Bronchial epithelial cell (primary cell): ENCODE results near the gene BMP6. TPM values are rescaled to one million over a fixed set of nuclear protein-coding genes. Genes with fewer than 3 reads are reported as not detected.

ENCODE experiments used
- DNase-seq: peaks from one replicate; pipeline ENCODE4 v3.0.0-alpha.2; 2010; ENCODE audit warnings: low read depth
- FAIRE-seq: peaks from 2 replicates; lab custom pipeline; 2011; peaks lifted over from hg19 to GRCh38; lab: Jason Lieb, UNC
- H3K27me3 ChIP-seq: 2 replicates; pipeline ENCODE4 v1.5.1; 2011; ENCODE audit warnings: low read length; ENCODE audit not compliant: control insufficient read depth, insufficient read depth
- H3K36me3 ChIP-seq: 2 replicates; pipeline ENCODE4 v1.5.1; 2011; ENCODE audit warnings: low read length; ENCODE audit not compliant: control insufficient read depth, insufficient read depth
- H3K4me3 ChIP-seq: 2 replicates; pipeline ENCODE4 v1.5.1; 2011; ENCODE audit warnings: mild to moderate bottlenecking, low read depth, low read length, control low read depth
- total RNA-seq: library from RNA; depleted of rRNA; stranded (reverse); fragments of >200 nt; gene quantifications from 2 replicates; pipeline ENCODE4 v1.2.1, GENCODE V29; 2014
- TF ChIP-seq, protein P1 (sequence below): IDR thresholded peaks from 2 replicates; pipeline ENCODE4 v1.5.1; 2011; ENCODE audit warnings: mild to moderate bottlenecking, moderate library complexity, low read length, control low read depth, inconsistent platforms; ENCODE audit not compliant: insufficient read depth, severe bottlenecking

BMP6 gene
- total RNA-seq, 1 donor from 2014 or later, result 2.6 TPM

DNA sequence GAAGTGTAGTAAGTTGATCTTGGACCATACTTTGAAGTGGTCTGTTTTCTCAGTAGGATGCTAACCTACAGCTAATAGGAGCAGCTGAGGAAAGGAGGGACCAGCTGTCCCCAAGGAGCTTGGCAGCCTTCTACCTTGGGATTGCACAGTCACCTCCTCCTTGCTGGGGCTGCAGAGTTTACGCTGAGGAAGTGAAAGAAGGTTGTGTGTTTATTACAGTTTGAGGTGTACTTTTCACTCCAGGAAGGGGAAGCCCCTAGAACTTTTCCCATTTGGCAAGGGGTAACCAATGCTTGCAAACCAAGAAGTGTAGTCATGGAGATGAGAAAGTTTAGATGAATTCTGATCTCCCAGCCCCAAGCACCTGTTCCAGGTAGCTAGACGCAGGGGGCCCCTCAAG lies 58.8 kb downstream of the BMP6 start:
- Histone ChIP-seq H3K4me3 (no peak overlapping the region), H3K27me3 (peaks cover 1% of the 10 kb centered on the region), H3K36me3 (no peaks in the 10 kb centered on the region)
- TF ChIP-seq, protein P1, sequence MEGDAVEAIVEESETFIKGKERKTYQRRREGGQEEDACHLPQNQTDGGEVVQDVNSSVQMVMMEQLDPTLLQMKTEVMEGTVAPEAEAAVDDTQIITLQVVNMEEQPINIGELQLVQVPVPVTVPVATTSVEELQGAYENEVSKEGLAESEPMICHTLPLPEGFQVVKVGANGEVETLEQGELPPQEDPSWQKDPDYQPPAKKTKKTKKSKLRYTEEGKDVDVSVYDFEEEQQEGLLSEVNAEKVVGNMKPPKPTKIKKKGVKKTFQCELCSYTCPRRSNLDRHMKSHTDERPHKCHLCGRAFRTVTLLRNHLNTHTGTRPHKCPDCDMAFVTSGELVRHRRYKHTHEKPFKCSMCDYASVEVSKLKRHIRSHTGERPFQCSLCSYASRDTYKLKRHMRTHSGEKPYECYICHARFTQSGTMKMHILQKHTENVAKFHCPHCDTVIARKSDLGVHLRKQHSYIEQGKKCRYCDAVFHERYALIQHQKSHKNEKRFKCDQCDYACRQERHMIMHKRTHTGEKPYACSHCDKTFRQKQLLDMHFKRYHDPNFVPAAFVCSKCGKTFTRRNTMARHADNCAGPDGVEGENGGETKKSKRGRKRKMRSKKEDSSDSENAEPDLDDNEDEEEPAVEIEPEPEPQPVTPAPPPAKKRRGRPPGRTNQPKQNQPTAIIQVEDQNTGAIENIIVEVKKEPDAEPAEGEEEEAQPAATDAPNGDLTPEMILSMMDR, result no peak
- DNase-seq (no peak), FAIRE-seq (no peak)

DNA sequence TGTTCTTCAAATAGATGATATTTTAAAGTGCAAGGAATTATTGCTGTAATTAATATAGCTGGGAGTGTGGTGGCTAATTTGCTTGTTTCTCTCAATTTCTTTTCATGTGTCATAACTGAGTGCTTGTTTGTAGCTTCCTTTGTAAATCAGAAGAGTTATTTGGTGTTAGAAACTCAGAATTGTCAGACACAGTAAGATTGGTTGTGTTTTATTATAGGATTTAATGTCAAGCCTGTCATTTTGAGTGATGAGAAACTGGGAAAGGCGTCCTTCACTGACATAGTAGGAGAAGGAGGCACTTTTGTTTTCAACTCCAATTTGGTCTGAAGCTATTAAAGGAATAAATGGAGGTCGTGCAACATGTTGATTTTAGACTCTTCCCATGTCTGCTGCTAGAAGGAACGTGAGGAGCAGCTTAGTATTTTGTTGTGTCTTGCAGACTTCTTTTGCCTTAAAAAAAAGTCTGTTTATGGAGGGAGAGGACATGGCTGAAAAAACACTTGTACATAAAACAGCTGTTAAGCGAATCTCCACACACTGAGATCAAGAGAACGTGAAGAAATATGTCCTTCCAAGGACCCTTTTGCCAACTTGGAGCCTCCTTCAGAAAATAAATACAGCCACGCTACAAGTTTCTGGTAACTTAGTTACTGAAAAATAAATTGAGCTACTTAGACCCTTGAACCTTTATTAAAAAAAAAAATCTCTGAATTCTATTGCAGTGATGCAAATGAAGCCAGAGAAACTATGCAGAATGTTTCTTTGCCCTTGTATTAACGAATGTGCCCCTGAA lies 59.5 kb downstream of the BMP6 start:
- Histone ChIP-seq H3K36me3 (no peaks in the 10 kb centered on the region), H3K27me3 (peaks cover 1% of the 10 kb centered on the region), H3K4me3 (no peak overlapping the region)
- TF ChIP-seq, protein P1, result no peak
- DNase-seq, result no peak
- no peak for FAIRE-seq

DNA sequence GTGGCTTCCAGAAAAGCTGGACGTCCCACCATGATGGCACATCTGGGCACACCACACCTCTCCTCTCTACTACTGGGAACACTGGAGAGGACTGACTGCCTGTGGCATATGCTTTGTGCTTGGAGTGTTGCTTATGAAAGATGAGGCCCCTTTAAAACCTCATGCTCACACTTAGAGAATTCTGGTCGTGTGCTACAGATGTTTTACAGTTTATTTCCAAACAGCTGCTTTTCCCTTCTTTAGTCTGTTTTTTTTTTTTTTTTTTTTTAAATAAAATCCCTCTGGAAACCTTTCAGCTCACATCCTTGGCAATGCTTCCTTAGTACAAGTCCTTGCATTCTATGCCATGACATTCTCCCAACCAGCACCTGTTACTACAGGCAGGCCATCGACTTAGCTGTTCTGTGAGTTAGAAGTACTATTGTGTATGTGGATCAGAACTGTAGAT lies 60.3 kb downstream of the BMP6 start:
- no peak for DNase-seq
- H3K36me3 ChIP-seq, result no peaks in the 10 kb centered on the region
- H3K4me3 ChIP-seq, result no peak overlapping the region
- TF ChIP-seq, protein P1, result no peak
- no peak for FAIRE-seq
- peaks cover 1% of the 10 kb centered on the region for H3K27me3 ChIP-seq

DNA sequence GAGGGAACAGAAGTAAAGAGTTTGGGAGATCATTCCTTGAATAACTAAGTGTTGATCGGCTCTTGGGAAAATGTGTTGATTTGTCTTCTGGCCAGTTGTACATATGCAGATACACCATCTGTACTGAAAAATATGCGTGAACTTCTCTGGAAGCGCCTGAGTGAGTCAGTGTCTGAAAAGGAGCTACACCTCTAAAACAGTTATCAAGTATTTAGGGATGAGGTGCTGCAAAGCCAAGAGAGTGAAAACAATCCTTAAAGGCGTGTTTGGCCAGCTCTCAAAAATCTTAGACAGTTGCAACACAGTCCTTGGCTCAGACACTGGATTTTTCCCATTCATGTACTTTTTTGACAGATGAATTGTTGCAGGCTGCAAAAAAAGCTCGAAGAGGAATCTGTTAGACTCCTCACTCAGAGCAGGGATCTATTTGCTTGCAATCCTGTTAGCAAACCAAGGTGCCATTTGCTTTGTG lies 61.3 kb downstream of the BMP6 start:
- FAIRE-seq (no peak), DNase-seq (peak; percentile 10)

DNA sequence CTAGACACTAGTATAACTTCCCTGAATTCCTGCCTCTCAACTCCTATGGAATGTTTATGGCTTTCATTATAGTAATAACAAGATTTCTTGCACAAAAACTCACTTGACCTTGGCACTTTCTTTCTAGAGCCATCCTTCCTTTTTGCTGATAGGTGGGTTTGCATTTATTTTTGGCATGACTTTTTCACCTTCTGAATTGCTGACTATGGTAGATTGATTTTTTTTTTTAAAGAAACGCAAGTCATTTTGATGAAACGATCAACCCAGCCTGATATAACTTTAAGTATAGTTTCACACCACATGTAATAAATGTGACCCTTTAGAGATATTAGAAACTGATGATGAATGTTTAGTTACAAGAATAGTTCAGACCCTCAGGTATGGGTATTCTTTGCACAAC lies 61.8 kb downstream of the BMP6 start:
- TF ChIP-seq, protein P1, result no peak
- H3K4me3 ChIP-seq, result no peak overlapping the region
- DNase-seq (no peak), FAIRE-seq (no peak)
- H3K27me3 ChIP-seq, result peaks cover 1% of the 10 kb centered on the region
- H3K36me3 ChIP-seq, result no peaks in the 10 kb centered on the region

More for the DNA sequence above, 61.3 kb downstream of the BMP6 start:
- Histone ChIP-seq H3K4me3 (no peak overlapping the region), H3K36me3 (no peaks in the 10 kb centered on the region), H3K27me3 (peaks cover 1% of the 10 kb centered on the region)
- TF ChIP-seq, protein P1, result no peak

GRCh38 chr6:7794509-7794908 lies 68.6 kb downstream of the BMP6 start:
- DNase-seq, result no peak
- TF ChIP-seq, protein P1, result no peak
- H3K36me3 ChIP-seq, result no peaks in the 10 kb centered on the region
- no peak overlapping the region for H3K4me3 ChIP-seq
- no peak for FAIRE-seq
- no peaks in the 10 kb centered on the region for H3K27me3 ChIP-seq
